Endothelial cell of umbilical vein (primary cell): Measurements from ENCODE around the gene SYK. TPM values are rescaled to one million over a fixed set of nuclear protein-coding genes. Genes with fewer than 3 reads are reported as not detected.

ENCODE experiments used
- BruUV-seq: library from RNA; stranded (reverse); fragments of 400-500 nt; replicated peaks from 2 replicates; lab custom pipeline; 2021; lab: Mats Ljungman, UMichigan
- CTCF ChIA-PET: fragments of 300-600, 350-600 bp; sonication (Branson Sonifier 250); formaldehyde crosslinking; loops from one replicate; lab custom pipeline; 2021; ENCODE audit warnings: antibody characterized with exemption, inconsistent platforms; lab: Charles Lee
- POLR2A ChIA-PET: fragments of 300-600, 350-600 bp; sonication (Branson Sonifier 250); formaldehyde crosslinking; loops from one replicate; lab custom pipeline; 2021; ENCODE audit warnings: antibody characterized with exemption, inconsistent platforms; lab: Charles Lee
- DNase-seq: peaks from one replicate; pipeline ENCODE4 v3.0.0-alpha.2; 2011; ENCODE audit warnings: low read depth, low spot score
- FAIRE-seq: peaks from 2 replicates; lab custom pipeline; 2011; peaks lifted over from hg19 to GRCh38; lab: Jason Lieb, UNC
- H2AFZ ChIP-seq: 2 replicates; pipeline ENCODE4 v1.6.0; 2012; ENCODE audit warnings: low read depth, low read length, control low read depth, inconsistent platforms
- H3K27ac ChIP-seq: 2 replicates; pipeline ENCODE4 v1.5.1; 2011; ENCODE audit warnings: low read depth, mild to moderate bottlenecking, control low read depth, low read length, moderate library complexity; ENCODE audit not compliant: insufficient read depth
- H3K27me3 ChIP-seq, 2 experiments: 2 replicates each; pipeline versions ENCODE4 v1.6.0 to v1.6.1; 2011; ENCODE audit warnings: low read length in 2 of 2, mixed read lengths in 1 of 2; ENCODE audit not compliant: control insufficient read depth in 2 of 2, insufficient read depth in 2 of 2
- H3K36me3 ChIP-seq, 2 experiments: 2 replicates in 1 of 2; 3 replicates in 1 of 2; pipeline ENCODE4 v1.5.1; 2011; ENCODE audit warnings: low read length in 2 of 2, mild to moderate bottlenecking in 1 of 2, moderate library complexity in 1 of 2; ENCODE audit not compliant: control insufficient read depth in 2 of 2, insufficient read depth in 2 of 2; ENCODE audit errors: extremely low read depth in 1 of 2
- H3K4me1 ChIP-seq: 3 replicates; pipeline ENCODE4 v1.5.1; 2011; ENCODE audit warnings: mild to moderate bottlenecking, low read length; ENCODE audit not compliant: control insufficient read depth, insufficient read depth; ENCODE audit errors: extremely low read depth
- H3K4me2 ChIP-seq: 2 replicates; pipeline ENCODE4 v1.6.1; 2011; ENCODE audit warnings: low read length, control low read depth, mixed read lengths; ENCODE audit not compliant: insufficient read depth
- H3K4me3 ChIP-seq, 3 experiments: fragments of 200-600 bp in 1 of 3; sonication (generic), shearing (Covaris generic) in 1 of 3; replicated peaks in 1 of 3; 2 replicates each; pipeline ENCODE4 v1.5.1; 2011 to 2016; ENCODE audit warnings: control low read depth in 3 of 3, low read length in 3 of 3, mild to moderate bottlenecking in 2 of 3, inconsistent platforms in 1 of 3, low read depth in 1 of 3, moderate library complexity in 1 of 3; ENCODE audit not compliant: insufficient read depth in 1 of 3
- H3K79me2 ChIP-seq: 2 replicates; pipeline ENCODE4 v1.6.0; 2012; ENCODE audit warnings: low read length, inconsistent platforms; ENCODE audit not compliant: control insufficient read depth, insufficient read depth
- H3K9ac ChIP-seq: replicated peaks from 2 replicates; pipeline ENCODE3; 2011; ENCODE audit warnings: low read length, control low read depth; ENCODE audit not compliant: insufficient read depth; ENCODE audit errors: extremely low read depth
- H3K9me1 ChIP-seq: replicated peaks from 3 replicates; pipeline ENCODE4 v1.6.0; 2011; ENCODE audit warnings: mild to moderate bottlenecking, low read length; ENCODE audit not compliant: control insufficient read depth, insufficient read depth; ENCODE audit errors: extremely low read depth
- H3K9me3 ChIP-seq: replicated peaks from 2 replicates; pipeline ENCODE4 v1.5.1; 2012; ENCODE audit warnings: low read length, inconsistent platforms; ENCODE audit not compliant: control insufficient read depth, insufficient read depth
- H4K20me1 ChIP-seq: replicated peaks from 2 replicates; pipeline ENCODE3; 2011; ENCODE audit warnings: mild to moderate bottlenecking, low read length; ENCODE audit not compliant: control insufficient read depth, insufficient read depth; ENCODE audit errors: extremely low read depth
- EZH2 ChIP-seq: IDR thresholded peaks from 2 replicates; pipeline ENCODE4 v1.6.1; 2012; ENCODE audit warnings: borderline replicate concordance, low read depth, mild to moderate bottlenecking, moderate library complexity, low read length, inconsistent platforms; ENCODE audit not compliant: severe bottlenecking
- FOS ChIP-seq: IDR thresholded peaks from 2 replicates; pipeline ENCODE4 v1.6.1; 2011; ENCODE audit warnings: mild to moderate bottlenecking, low read length, moderate library complexity, borderline replicate concordance; ENCODE audit not compliant: insufficient read depth
- GATA2 ChIP-seq: IDR thresholded peaks from 2 replicates; pipeline ENCODE4 v1.7.0; 2011; ENCODE audit warnings: low read depth, mild to moderate bottlenecking, moderate library complexity, mixed read lengths, low read length; ENCODE audit not compliant: insufficient read length, insufficient read depth
- JUN ChIP-seq: IDR thresholded peaks from 2 replicates; pipeline ENCODE4 v1.6.1; 2011; ENCODE audit warnings: borderline replicate concordance, low read depth; ENCODE audit not compliant: insufficient read length, insufficient read depth
- MYC ChIP-seq: IDR thresholded peaks from one replicate; pipeline ENCODE4 v1.6.1; 2011; ENCODE audit warnings: mild to moderate bottlenecking, low read depth, low read length
- POLR2A ChIP-seq: IDR thresholded peaks from 2 replicates; pipeline ENCODE4 v1.6.1; 2012; ENCODE audit warnings: low read depth, mild to moderate bottlenecking, control low read depth, low read length
- POLR2AphosphoS5 ChIP-seq: IDR thresholded peaks from 2 replicates; pipeline ENCODE4 v1.6.1; 2012; ENCODE audit warnings: low read depth, mild to moderate bottlenecking, control low read depth, low read length, moderate library complexity; ENCODE audit not compliant: insufficient read depth
- dilution Hi-C: fragments of 300-500 bp; cut with MboI; formaldehyde crosslinking; loops from one replicate; pipeline ENCODE4 v1.15.0; 2019; ENCODE audit warnings: low sequenced_read_pairs; ENCODE audit not compliant: extremely low pct_ligation_motif_present
- intact Hi-C: fragments of 100-400 bp; cut with micrococcal nuclease; formaldehyde crosslinking; loops from one replicate; pipeline ENCODE4 v1.10.0; 2022
- polyA plus RNA-seq, 4 experiments: library from polyadenylated mRNA; depleted of rRNA in 3 of 4; stranded (reverse) in 3 of 4; unstranded in 1 of 4; fragments of >200 nt; gene quantifications; 2 replicates each; pipeline versions ENCODE4 v1.2.1 to v1.2.3, GENCODE V29; 2011 to 2012; ENCODE audit warnings: missing spikeins in 1 of 4
- total RNA-seq: library from RNA; stranded (reverse); gene quantifications from 2 replicates; pipeline ENCODE4 v1.2.3, GENCODE V29; 2021
- TF ChIP-seq, protein P1 (sequence below): IDR thresholded peaks from 2 replicates; pipeline ENCODE4 v1.6.1; 2011; ENCODE audit not compliant: insufficient read depth, insufficient read length
- TF ChIP-seq, protein P2 (sequence below), 2 donors: IDR thresholded peaks; 1 replicate in 1 of 2; 2 replicates in 1 of 2; pipeline ENCODE4 v1.5.1; 2011; ENCODE audit warnings: low read length in 2 of 2, mild to moderate bottlenecking in 2 of 2, moderate library complexity in 2 of 2, control low read depth in 1 of 2, inconsistent platforms in 1 of 2, low read depth in 1 of 2; ENCODE audit not compliant: insufficient read depth in 1 of 2; ENCODE audit errors: extremely low read depth in 1 of 2

SYK gene
- total and polyA plus RNA-seq, 2 donors (not counting 3 experiments of a cell fraction or from before 2014, with no cell fraction given), result not detected

DNA sequence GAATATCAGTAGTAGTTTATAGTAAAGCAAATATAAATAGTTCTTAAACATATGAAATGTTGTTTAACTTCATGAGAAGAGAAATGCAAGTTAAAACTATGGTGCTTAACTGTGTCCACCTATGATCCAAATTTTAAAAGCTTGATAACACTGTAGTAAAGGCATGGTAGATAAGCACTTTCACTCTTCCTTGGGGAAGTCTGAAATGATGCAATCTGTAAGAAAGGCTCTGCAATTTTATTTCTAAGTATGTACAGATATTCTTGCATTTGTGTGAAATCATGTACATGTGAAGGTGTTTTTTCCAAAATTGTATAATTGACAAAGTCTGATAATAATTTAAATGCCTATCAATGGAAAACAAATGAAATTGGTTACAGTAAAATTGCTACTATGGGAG, 66.9 kb downstream of the SYK start:
- intact Hi-C loops, result no loop called here
- no peak overlapping the region for H2AFZ ChIP-seq
- DNase-seq (no peak), FAIRE-seq (no peak)
- H3K9ac ChIP-seq, result no peak overlapping the region
- H3K4me1 ChIP-seq, result no peaks in the 10 kb centered on the region
- H4K20me1 ChIP-seq, result no peaks in the 10 kb centered on the region
- H3K27ac ChIP-seq, result no peak overlapping the region
- no peak overlapping the region for H3K4me3 ChIP-seq
- no peaks in the 10 kb centered on the region for H3K9me1 ChIP-seq
- dilution Hi-C loops, result no loop called here
- H3K79me2 ChIP-seq, result no peaks in the 10 kb centered on the region
- no peaks in the 10 kb centered on the region for H3K27me3 ChIP-seq
- BruUV-seq, result no TSS peak
- ChIA-PET CTCF (interaction anchor here (1.2 to 6.7 kb wide), 7 partner anchors 23 to 1293 kb away, joined by 3 to 96 read pairs (median 9); no protein-coding TSS in a partner anchor), POLR2A (no interaction called here)
- no peak overlapping the region for H3K4me2 ChIP-seq
- H3K36me3 ChIP-seq, result no peaks in the 10 kb centered on the region
- TF ChIP-seq, protein P1, sequence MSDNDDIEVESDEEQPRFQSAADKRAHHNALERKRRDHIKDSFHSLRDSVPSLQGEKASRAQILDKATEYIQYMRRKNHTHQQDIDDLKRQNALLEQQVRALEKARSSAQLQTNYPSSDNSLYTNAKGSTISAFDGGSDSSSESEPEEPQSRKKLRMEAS, result no peak
- no peak for TF ChIP-seq EZH2
- no peak for TF ChIP-seq POLR2A
- no peak for TF ChIP-seq MYC
- no peak for TF ChIP-seq GATA2
- H3K9me3 ChIP-seq, result no peaks in the 10 kb centered on the region

DNA sequence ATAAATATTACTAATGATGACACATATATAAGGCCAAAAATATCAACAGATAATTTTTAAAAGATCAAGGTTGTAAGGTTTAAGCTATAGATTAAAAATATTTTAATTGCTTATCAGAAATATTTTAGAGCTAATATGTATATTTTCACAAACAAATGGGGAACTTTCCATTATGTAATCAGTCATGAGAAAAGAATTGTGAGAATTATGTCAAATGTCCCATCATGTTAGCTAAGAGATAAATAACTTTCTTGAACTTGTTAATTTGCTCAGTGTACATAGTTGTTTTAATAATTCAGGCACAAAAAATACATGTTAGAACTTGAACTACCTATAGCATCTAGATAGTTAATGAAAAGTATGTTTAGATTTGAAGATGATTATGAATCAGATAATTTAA, 67.7 kb downstream of the SYK start:
- no peak overlapping the region for H3K27ac ChIP-seq
- H3K9ac ChIP-seq, result no peak overlapping the region
- TF ChIP-seq POLR2A (no peak), POLR2AphosphoS5 (no peak), JUN (no peak), MYC (no peak), FOS (no peak), EZH2 (no peak), GATA2 (no peak)
- TF ChIP-seq, protein P1, result no peak
- TF ChIP-seq, protein P2, sequence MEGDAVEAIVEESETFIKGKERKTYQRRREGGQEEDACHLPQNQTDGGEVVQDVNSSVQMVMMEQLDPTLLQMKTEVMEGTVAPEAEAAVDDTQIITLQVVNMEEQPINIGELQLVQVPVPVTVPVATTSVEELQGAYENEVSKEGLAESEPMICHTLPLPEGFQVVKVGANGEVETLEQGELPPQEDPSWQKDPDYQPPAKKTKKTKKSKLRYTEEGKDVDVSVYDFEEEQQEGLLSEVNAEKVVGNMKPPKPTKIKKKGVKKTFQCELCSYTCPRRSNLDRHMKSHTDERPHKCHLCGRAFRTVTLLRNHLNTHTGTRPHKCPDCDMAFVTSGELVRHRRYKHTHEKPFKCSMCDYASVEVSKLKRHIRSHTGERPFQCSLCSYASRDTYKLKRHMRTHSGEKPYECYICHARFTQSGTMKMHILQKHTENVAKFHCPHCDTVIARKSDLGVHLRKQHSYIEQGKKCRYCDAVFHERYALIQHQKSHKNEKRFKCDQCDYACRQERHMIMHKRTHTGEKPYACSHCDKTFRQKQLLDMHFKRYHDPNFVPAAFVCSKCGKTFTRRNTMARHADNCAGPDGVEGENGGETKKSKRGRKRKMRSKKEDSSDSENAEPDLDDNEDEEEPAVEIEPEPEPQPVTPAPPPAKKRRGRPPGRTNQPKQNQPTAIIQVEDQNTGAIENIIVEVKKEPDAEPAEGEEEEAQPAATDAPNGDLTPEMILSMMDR (IDR thresholded peaks at IDR 0.05; ENCODE audit: extremely low read depth in 1 of 2, insufficient read depth in 1 of 2, low read depth in 1 of 2, low read length in 2 of 2), result no peak
- BruUV-seq, result no TSS peak
- dilution Hi-C loops, result no loop called here
- H3K4me1 ChIP-seq, result no peaks in the 10 kb centered on the region
- ChIA-PET POLR2A (no interaction called here), CTCF (interaction anchor here (1.2 to 6.7 kb wide), 7 partner anchors 22 to 1294 kb away, joined by 3 to 96 read pairs (median 9); no protein-coding TSS in a partner anchor)
- no peak overlapping the region for H2AFZ ChIP-seq
- no peaks in the 10 kb centered on the region for H3K36me3 ChIP-seq
- no peak for DNase-seq
- H3K27me3 ChIP-seq, result no peaks in the 10 kb centered on the region
- FAIRE-seq, result no peak
- H3K79me2 ChIP-seq, result no peaks in the 10 kb centered on the region
- no peak overlapping the region for H3K4me2 ChIP-seq
- intact Hi-C loops, result no loop called here
- no peaks in the 10 kb centered on the region for H4K20me1 ChIP-seq
- H3K4me3 ChIP-seq, result no peak overlapping the region
- no peaks in the 10 kb centered on the region for H3K9me1 ChIP-seq
- H3K9me3 ChIP-seq, result no peaks in the 10 kb centered on the region
